GM18519 (cell line): ENCODE measurements around the gene RPP30.
"Not testable (repeated sequence)": the region's sequence is repeated elsewhere in the genome, so short reads cannot be mapped to it uniquely, and the experiment has no call there.

Experiments used
- ATAC-seq: cut with Tn5 transposase; IDR thresholded peaks from one replicate; pipeline ENCODE4 v1.9.1; 2021; ENCODE audit warnings: mild to moderate bottlenecking, moderate library complexity; ENCODE audit not compliant: unreplicated experiment, low FRiP score

Gene RPP30

DNA sequence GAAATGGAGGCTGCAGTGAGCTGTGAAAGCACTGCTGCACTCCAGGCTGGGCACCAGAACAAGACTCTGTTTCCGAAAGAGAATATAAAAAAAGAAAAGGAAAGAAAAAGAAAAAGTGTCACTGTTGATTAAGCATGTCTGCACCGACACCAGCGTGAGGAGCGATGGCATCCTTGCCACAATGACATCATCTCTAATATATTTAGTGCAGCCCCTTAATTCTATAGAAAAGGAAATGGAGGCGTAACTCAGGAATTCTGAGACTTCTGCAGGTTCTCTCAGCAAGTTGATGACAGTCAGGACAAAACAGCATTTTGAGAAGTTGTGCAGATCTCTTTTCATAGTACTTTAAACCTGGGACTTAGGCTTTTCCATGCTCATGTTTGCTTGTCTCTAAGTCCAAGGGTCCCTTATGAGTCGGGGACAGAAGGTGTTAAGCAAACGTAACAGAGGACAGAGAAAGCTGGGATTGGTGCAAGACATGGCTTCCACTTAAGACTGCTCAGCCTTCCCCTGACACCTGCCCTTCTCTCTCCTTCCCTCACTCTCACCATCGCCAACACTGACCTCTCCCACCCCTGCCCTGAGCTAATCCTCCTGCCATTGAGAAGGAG lies 66.0 kb downstream of the RPP30 start:
- ATAC-seq, result no peak

DNA sequence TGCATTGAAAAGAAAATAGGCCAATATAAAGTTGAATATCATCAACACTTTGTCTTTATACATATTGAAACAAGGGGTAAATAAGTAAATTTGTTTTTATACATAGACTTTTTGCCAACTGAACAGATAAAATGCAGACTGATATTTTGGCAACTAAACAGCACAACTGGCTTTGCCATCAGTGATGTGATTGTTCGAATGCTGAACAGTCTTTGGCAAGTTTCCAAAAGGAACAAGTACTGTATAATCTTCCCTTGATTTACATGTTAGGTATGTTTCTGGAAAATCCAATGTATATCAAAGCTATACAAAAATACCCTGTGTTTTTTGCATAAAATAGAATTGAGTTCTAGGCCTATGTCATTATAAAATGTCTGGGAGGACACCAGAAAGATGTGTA lies 67.3 kb downstream of the RPP30 start:
- no peak for ATAC-seq

- ATAC-seq, result no peak
Measured at GRCh38 chr10:90939648-90940047, 67.9 kb downstream of the RPP30 start.

- not testable (repeated sequence) for ATAC-seq
Measured at GRCh38 chr10:90942980-90943379, 71.2 kb downstream of the RPP30 start.

DNA sequence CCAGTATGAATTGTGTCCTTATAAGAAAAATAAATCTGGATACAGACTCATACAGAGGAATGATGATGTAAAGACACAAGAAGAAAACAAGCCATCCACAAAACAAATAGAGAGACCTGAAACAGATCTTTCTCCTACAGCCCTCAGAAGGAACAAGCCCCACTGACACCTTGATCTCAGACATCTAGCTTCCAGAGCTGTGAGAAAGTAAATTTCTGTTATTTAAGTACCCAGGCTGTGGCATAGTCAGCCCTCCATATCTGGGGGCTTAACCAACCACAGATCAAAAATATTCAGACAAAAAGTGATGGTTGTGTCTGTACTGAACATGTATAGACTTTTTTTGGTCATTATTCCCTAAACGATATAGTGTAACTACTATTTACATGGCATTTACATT lies 73.0 kb downstream of the RPP30 start:
- ATAC-seq, result no peak

DNA sequence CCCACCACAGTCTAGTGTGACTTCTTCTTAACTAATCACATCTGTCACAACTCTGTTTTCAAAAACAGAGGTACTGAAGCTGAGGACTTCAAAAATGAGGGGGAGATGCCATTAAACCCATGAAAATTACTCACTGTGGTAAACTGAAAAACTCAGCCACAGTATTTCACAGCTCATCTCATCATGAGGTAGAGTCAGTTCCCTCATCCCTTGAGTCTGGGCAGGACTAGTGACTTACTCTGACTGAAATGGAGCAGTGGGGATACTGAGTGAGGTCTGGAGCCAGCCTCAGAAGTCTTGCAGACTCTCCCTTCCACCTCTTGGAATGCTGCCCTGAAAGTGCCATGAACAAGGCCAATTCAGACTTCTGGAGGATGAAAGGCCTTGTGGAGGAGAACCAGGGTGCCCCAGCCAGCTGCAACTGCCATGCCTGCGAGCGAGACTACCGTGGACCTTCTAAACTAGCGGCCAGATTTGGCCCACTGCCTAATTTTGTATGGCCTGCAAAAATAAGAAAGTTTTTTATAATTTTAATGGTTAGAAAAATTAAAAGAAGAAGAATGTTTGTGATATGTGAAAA lies 73.8 kb downstream of the RPP30 start:
- ATAC-seq, result no peak

DNA sequence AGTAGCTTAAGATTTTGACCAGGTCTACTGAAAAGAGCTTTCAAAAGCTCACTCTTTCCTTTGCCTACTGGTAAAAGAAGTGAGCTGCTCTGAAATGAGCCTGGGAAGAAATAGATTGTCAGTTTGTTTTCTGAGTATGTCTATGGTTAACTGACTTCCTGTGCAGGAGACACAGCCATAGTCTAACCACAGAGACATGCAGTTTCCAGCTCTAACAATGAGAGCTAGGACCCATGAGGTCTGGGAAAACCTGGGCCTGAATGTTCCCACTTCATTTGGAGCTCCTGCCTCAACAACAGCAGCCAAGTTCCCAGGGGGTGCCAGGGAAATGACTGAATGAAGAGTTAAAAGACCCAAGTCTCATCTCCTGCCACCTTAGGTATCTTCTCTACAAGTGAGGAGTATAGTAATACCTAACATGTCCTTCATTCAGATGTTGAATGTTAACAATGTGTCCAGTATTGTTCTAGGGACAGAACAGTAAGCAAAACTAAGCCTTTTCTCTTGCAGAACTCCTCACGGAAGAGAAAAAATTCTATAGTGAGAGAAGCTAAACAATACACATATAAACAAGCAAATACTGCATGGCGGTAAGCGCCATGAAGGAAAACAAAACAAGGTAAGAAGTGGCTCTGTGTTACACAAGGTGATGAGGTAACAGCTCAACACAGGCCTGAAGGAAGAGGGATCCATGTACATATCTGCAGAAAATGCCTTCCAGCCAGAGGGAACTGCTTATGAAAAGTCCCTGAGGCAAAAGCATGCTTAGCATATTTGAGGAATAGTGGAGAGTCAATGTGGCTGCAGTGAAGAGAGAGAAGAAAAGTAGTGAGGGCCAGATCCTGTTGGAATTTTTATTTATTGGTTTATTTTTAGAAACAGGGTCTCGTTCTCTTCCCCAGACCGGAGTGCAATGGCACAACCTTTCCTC lies 75.5 kb downstream of the RPP30 start:
- ATAC-seq, result peak; percentile 84
